Left ventricle myocardium inferior (tissue), 1 donor: ENCODE measurements around the gene P2RY14. TPM values are rescaled to one million over a fixed set of nuclear protein-coding genes. Genes with fewer than 3 reads are reported as not detected.

Experiments
- DNase-seq: peaks from one replicate; pipeline ENCODE4 v3.0.0-alpha.2; 2020
- H3K27ac ChIP-seq: fragments of 200-600 bp; replicated peaks from 2 replicates; pipeline ENCODE4 v1.8.0; 2021
- H3K27me3 ChIP-seq: fragments of 200-600 bp; 2 replicates; pipeline ENCODE4 v1.8.0; 2021; ENCODE audit warnings: low read depth
- H3K36me3 ChIP-seq: fragments of 200-600 bp; 2 replicates; pipeline ENCODE4 v1.8.0; 2021
- H3K4me1 ChIP-seq: fragments of 200-600 bp; 2 replicates; pipeline ENCODE4 v1.8.0; 2021
- H3K4me3 ChIP-seq: fragments of 200-600 bp; 2 replicates; pipeline ENCODE4 v1.8.0; 2021; ENCODE audit warnings: mild to moderate bottlenecking, moderate library complexity
- H3K9me3 ChIP-seq: fragments of 200-600 bp; replicated peaks from 2 replicates; pipeline ENCODE4 v1.8.0; 2021
- CTCF ChIP-seq: fragments of 200-600 bp; IDR thresholded peaks from 2 replicates; pipeline ENCODE4 v1.8.0; 2021; ENCODE audit warnings: antibody characterized with exemption, mild to moderate bottlenecking, borderline replicate concordance
- intact Hi-C: fragments of 100-400 bp; cut with micrococcal nuclease; formaldehyde crosslinking; loops from one replicate; pipeline ENCODE4 v1.11.0; 2022
- total RNA-seq: library from RNA; stranded (reverse); fragmentation: NEBNext Ultra II Directional; extraction: Animal tissue kit (Norgen Biotek cat#: 25700); gene quantifications from one replicate; pipeline ENCODE4 v1.2.1, GENCODE V29; 2021
- donor health status: DM: no; HTN: yes; CAD: no; lungs with severe emphysema.

P2RY14 gene
- total RNA-seq, 1 donor from 2014 or later = 2.9 TPM

GRCh38 chr3:151230646-151231045 lies 47.7 kb downstream of the P2RY14 start:
- Histone ChIP-seq H3K27ac (peak overlapping the region; percentile 68), H3K27me3 (no peaks in the 10 kb centered on the region), H3K4me3 (no peak overlapping the region), H3K4me1 (peaks cover 25% of the 10 kb centered on the region), H3K9me3 (no peaks in the 10 kb centered on the region), H3K36me3 (no peaks in the 10 kb centered on the region)
- DNase-seq = no peak
- intact Hi-C loops = no loop called here
- TF ChIP-seq CTCF = no peak

GRCh38 chr3:151228666-151229040 lies 49.7 kb downstream of the P2RY14 start:
- intact Hi-C loops = loop anchor here (2.0 kb wide), 1 partner anchor 54 kb away; no protein-coding TSS in a partner anchor
- H3K4me1 ChIP-seq = peaks cover 25% of the 10 kb centered on the region
- no peak for TF ChIP-seq CTCF
- no peaks in the 10 kb centered on the region for H3K36me3 ChIP-seq
- DNase-seq = no peak
- no peaks in the 10 kb centered on the region for H3K9me3 ChIP-seq
- H3K27ac ChIP-seq = peak overlapping the region; percentile 68
- H3K27me3 ChIP-seq = no peaks in the 10 kb centered on the region
- no peak overlapping the region for H3K4me3 ChIP-seq

- H3K4me1 ChIP-seq = peaks cover 25% of the 10 kb centered on the region
- no peak overlapping the region for H3K4me3 ChIP-seq
- H3K27ac ChIP-seq = peak overlapping the region; percentile 68
- no peaks in the 10 kb centered on the region for H3K9me3 ChIP-seq
- DNase-seq = peak; percentile 72
- TF ChIP-seq CTCF = peak; percentile 94
- no peaks in the 10 kb centered on the region for H3K27me3 ChIP-seq
- no peaks in the 10 kb centered on the region for H3K36me3 ChIP-seq
- intact Hi-C loops = loop anchor here (2.0 kb wide), 1 partner anchor 55 kb away; no protein-coding TSS in a partner anchor
Observed at GRCh38 chr3:151227807-151228665, 50.3 kb downstream of the P2RY14 start.

GRCh38 chr3:151227266-151227806 lies 51.0 kb downstream of the P2RY14 start:
- peaks cover 25% of the 10 kb centered on the region for H3K4me1 ChIP-seq
- H3K4me3 ChIP-seq = no peak overlapping the region
- H3K9me3 ChIP-seq = no peaks in the 10 kb centered on the region
- no peaks in the 10 kb centered on the region for H3K36me3 ChIP-seq
- H3K27ac ChIP-seq = peak overlapping the region; percentile 68
- intact Hi-C loops = no loop called here
- no peak for TF ChIP-seq CTCF
- no peaks in the 10 kb centered on the region for H3K27me3 ChIP-seq
- DNase-seq = no peak

GRCh38 chr3:151226825-151227224 lies 51.5 kb downstream of the P2RY14 start:
- no peak for TF ChIP-seq CTCF
- H3K4me3 ChIP-seq = no peak overlapping the region
- DNase-seq = no peak
- no peaks in the 10 kb centered on the region for H3K27me3 ChIP-seq
- peaks cover 25% of the 10 kb centered on the region for H3K4me1 ChIP-seq
- no peaks in the 10 kb centered on the region for H3K36me3 ChIP-seq
- H3K27ac ChIP-seq = no peak overlapping the region
- no peaks in the 10 kb centered on the region for H3K9me3 ChIP-seq
- intact Hi-C loops = no loop called here
